Right lobe of liver (tissue), 4 donors: ENCODE results near the gene TAF5L.

Experiments used
- CTCF ChIP-seq, 4 donors: fragments of 200-600 bp in 3 of 4; fragments of 450-650 bp in 1 of 4; IDR thresholded peaks; one replicate each; pipeline versions ENCODE4 v1.5.1 to v1.8.0; 2016 to 2022; ENCODE audit warnings: antibody characterized with exemption in 4 of 4, mild to moderate bottlenecking in 2 of 4
- POLR2A ChIP-seq: fragments of 450-650 bp; IDR thresholded peaks from one replicate; pipeline ENCODE4 v1.6.1; 2017; ENCODE audit warnings: antibody characterized with exemption, mild to moderate bottlenecking
- donor health status: DM: no; HTN: no; CAD: no.
- donor health status: DM: no; HTN: no; CAD: no.
- donor health status: DM: no; HTN: yes; CAD: no.

GRCh38 chr1:229570305-229570704 lies 55.6 kb downstream of the TAF5L start:
- TF ChIP-seq CTCF (IDR thresholded peaks at IDR 0.05) (no peak), POLR2A (no peak)
